ENCODE data around the gene SEL1L.
"Not testable (repeated sequence)": the region's sequence is repeated elsewhere in the genome, so short reads cannot be mapped to it uniquely, and the experiment has no call there.

SEL1L gene

GRCh38 chr14:81561084-81561775 lies 27.6 kb upstream of the SEL1L start:
- no peak for TF ChIP-seq CTCF (IDR thresholded peaks at IDR 0.05; ENCODE audit: low read depth, low read length)
- DNase-seq (ENCODE audit: extremely low read depth, low read depth) = no peak

DNA sequence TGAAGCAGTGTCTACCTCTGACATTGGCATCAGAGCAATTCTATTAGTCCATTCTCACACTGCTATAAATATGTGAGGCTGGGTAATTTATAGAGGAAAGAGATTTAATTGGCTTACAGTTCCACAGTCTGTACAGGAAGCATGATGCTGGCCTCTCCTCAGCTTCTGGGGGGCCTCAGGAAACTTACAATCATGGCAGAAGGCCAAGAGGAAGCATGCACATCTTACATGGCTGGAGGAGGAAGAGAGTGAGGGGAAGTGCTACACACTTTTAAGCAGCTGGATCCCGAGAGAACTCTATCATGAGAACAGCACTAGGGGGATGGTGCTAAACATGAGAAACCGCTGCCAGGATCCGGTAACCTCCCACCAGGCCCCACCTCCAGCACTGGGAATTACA lies 25.7 kb upstream of the SEL1L start:
- DNase-seq (ENCODE audit: extremely low read depth, low read depth) = no peak
- TF ChIP-seq CTCF (IDR thresholded peaks at IDR 0.05; ENCODE audit: low read depth, low read length) = no peak

- TF ChIP-seq CTCF (IDR thresholded peaks at IDR 0.05; ENCODE audit: low read depth, low read length) = no peak
- DNase-seq (ENCODE audit: extremely low read depth, low read depth) = no peak
Observed at GRCh38 chr14:81557146-81557545, 23.5 kb upstream of the SEL1L start.

DNA sequence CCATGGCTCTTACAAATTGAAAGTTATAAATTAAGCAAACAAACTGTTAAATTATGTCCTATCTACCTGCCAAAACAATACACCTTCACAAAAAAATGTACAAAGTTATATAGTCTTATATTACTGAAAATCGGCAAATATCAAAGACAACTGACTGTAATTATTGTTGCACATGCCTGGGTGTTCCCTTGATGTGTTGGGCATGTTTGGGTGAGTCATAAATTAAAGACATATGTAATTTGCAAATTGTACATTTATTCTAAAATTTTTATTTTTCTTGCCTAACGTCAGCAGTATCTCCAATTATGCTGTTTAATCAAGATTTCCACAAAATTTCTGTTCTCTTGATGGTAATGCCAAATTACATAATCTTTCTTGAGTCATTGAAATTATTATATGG lies 22.0 kb upstream of the SEL1L start:
- DNase-seq (ENCODE audit: extremely low read depth, low read depth) = no peak
- TF ChIP-seq CTCF (IDR thresholded peaks at IDR 0.05; ENCODE audit: low read depth, low read length) = no peak

DNA sequence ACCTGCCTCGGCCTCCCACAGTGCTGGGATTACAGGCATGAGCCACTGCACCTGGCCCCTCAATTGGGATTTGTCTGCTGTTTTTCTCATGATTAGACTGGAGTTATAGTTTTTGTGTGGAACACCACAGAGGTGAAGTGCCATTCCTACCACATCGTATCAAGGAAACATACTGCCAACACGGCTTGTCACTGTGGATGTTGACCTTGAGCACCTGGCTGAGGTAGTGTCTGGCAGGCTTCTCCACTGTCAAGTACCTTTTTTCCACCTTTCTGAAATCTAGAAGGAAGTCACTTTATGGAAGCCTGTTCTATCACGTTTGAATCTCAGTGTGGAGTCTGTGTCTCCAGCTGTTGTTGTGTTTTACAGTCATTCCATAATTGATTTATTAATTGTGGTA lies 21.4 kb upstream of the SEL1L start:
- no peak for TF ChIP-seq CTCF (IDR thresholded peaks at IDR 0.05; ENCODE audit: low read depth, low read length)
- DNase-seq (ENCODE audit: extremely low read depth, low read depth) = no peak

- TF ChIP-seq CTCF (IDR thresholded peaks at IDR 0.05; ENCODE audit: low read depth, low read length) = no peak
- no peak for DNase-seq (ENCODE audit: extremely low read depth, low read depth)
Observed at GRCh38 chr14:81551471-81551870, 17.8 kb upstream of the SEL1L start.

- DNase-seq (ENCODE audit: extremely low read depth, low read depth) = no peak
- TF ChIP-seq CTCF (IDR thresholded peaks at IDR 0.05; ENCODE audit: low read depth, low read length) = no peak
Observed at GRCh38 chr14:81550001-81550637, 16.5 kb upstream of the SEL1L start.

DNA sequence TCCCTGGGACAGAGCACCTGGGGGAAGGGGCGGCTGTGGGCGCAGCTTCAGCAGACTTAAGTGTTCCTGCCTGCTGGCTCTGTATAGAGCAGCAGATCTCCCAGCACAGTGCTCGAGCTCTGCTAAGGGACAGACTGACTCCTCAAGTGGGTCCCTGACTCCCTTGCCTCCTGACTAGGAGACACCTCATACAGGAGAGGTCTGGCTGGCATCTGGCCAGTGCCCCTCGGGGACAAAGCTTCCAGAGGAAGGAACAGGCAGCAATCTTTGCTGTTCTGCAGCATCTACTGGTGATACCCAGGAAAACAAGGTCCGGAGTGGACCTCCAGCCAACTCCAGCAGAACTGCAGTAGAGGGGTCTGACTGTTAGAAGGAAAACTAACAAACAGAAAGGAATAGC lies 7.6 kb upstream of the SEL1L start:
- DNase-seq (ENCODE audit: extremely low read depth, low read depth) = not testable (repeated sequence)

All from AG09319 (cell line).